Measurements from ENCODE around the gene SPATA2L.

DNA sequence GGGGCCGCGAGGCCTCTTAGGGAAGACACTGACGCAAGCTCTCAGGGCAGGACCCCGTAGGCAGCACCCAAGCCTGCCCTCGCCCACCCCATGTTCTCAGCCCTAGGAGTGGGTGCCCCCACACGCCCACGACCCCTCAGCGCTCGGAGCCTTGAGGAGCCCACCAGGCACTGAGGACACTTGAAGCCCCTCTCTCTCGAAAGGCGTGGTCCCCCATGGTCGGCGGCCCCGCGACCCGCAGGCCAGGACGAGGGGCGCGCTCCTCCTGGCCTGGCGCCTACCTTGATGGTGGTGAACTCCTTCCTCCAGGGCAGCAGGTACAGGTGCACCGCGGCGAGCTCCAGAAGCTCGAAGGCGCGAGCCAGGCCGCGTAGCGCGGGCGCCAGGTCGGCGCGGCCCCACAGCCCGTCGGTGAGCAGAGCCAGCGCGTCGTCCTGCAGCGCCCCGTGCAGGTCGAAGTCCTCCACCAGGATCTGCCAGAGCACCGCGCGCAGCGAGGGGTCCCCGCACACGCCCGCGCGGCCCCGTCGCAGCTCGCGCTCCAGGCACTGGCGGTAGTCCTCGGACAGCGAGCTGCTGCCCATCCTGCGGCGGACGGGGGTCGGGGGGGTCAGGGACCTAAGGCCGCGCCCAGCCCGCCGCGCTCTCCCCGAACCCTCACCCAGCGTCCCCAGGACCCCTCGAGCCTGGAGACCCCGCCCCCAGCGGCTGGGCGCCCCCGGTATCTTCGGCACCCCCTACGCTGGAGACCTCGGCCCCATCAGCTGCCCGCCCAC lies 668 bp downstream of the SPATA2L start:
- TF ChIP-seq SP2 (IDR thresholded peaks at IDR 0.05; ENCODE audit: low read length): no peak
- no peak for TF ChIP-seq POU5F1 (IDR thresholded peaks at IDR 0.05; ENCODE audit: low read depth, low read length)
- TF ChIP-seq SP1 (IDR thresholded peaks at IDR 0.05; ENCODE audit: low read depth, low read length): no peak
- no peak for TF ChIP-seq EZH2 (IDR thresholded peaks at IDR 0.05; ENCODE audit: low read depth, low read length, severe bottlenecking)

Data from H1 (cell line).